Activated CD4-positive, alpha-beta T cell treated with anti-CD3 and anti-CD28 coated beads, Interleukin-10, Interleukin-2, amounts not matched to agents 100 ng/mL and 50 ng/mL, durations not matched to agents 16 hours and 8 hours (primary cell): Measurements from ENCODE around the gene DNM2.
"Not testable (repeated sequence)": the region's sequence is repeated elsewhere in the genome, so short reads cannot be mapped to it uniquely, and the experiment has no call there.

Experiments used
- DNase-seq: peaks from one replicate; pipeline ENCODE4 v3.0.0-alpha.2; 2020

The DNM2 gene

DNA sequence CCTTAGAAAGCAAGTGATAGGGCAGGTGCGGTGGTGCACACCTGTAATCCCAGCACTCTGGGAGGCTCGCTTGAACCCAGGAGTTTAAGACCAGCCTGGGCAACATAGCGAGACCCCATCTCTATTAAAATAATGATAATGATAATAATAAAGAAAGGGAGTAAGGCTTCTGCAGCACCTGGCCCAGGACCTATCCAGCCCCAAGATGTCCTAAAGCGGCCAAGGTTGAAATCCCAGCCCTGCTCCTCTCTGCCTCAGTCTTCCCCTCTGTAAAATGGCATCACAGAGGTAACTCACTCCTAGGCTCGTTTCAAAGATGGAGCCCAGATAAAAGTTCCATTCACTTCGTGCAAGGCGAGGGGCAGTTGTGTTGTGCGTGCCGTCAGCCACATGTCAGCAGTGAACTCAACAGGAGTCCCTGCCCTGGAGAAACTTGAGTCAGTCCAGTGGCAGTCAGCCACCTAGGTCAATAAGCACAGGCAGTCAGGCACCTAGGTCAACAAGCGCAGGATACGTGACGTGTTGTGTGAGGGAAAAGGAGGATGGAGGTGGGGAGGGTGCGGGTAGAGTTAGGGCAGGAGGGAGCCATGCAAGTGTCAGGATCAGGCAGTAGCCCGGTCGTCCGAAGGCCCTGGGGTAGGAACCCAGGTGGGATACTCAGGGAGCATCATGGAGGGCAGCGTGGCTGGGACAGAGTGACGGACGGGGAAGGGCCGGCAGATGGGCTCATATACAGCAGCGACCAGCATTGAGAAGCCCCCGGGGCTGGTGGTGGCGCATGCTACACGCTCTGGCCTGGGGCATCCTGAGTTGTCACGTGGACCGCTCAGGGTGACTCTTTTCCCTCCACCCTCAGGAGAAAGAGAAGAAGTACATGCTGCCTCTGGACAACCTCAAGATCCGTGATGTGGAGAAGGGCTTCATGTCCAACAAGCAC lies 101.5 kb downstream of the DNM2 start:
- DNase-seq: no peak

DNA sequence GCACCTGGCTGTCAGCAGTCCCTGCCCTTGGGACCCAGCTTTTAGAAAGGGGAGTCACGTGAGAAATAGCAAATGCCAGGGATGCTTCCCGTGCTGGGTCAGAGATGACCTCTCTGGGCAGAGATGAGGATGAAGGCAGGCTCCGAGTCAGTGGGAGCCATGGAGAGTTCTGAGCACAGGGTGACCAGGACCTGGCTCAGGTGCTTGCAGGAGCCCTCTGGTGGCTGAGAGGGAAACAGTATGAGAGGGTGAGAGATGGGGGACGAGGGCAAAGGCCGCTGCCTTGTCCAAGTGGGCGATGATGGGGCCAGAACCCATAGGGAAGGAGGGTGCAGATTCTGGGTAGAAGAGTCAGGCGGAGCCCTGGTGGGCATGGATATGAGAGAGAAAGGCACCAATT lies 102.3 kb downstream of the DNM2 start:
- DNase-seq: no peak

DNA sequence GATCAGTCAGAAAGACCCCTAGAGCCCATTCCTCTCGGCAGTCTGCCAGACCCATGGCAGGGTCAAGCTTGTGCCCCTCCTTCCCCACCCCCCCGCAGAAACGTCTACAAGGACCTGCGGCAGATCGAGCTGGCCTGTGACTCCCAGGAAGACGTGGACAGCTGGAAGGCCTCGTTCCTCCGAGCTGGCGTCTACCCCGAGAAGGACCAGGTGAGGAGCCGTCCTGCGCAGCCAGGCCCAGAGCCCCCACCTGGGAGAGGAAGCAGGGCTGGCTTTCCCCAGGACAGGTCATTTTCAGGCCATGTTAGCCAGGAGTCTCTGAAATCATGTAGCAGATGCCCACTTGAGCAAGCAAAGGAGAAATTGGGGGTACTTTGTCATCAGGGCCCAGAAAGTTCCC lies 105.8 kb downstream of the DNM2 start:
- no peak for DNase-seq

DNA sequence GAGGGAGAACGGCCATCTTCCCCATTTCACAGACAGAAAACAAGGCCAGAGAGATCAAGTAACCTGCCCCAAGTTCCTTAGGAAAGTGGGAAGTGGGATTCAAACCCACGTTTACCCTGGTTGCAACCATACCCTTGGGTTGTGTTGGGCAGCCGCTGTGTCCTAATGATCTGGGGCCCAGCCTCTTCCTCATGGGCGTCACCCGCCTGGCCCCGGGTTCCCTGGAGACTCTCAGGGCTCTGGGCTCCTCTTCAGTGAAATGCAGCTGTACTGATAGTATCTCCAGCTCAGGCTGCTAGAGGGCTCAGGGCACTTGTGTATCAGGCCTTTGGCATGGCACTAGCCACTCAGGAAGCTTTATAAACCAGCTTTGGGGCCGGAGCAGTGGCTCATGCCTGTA lies 108.4 kb downstream of the DNM2 start:
- no peak for DNase-seq

DNA sequence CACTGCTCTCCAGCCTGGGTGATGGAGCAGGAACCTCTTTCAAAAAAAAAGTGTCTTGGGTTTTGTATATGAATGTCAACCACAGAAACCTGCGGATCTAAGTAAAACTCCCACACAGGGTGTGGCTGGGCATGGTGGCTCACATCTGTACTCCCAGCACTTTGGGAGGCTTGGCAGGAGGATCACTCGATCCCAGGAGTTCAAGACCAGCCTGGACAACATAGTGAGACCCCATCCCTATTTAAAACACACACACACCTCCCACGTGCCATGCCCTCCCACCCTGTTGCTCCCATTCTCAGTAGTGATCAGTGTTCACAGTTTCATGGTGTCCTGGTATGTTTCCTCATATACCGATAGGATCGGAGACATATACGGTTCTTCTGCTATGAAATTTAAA lies 109.0 kb downstream of the DNM2 start:
- DNase-seq: no peak

DNA sequence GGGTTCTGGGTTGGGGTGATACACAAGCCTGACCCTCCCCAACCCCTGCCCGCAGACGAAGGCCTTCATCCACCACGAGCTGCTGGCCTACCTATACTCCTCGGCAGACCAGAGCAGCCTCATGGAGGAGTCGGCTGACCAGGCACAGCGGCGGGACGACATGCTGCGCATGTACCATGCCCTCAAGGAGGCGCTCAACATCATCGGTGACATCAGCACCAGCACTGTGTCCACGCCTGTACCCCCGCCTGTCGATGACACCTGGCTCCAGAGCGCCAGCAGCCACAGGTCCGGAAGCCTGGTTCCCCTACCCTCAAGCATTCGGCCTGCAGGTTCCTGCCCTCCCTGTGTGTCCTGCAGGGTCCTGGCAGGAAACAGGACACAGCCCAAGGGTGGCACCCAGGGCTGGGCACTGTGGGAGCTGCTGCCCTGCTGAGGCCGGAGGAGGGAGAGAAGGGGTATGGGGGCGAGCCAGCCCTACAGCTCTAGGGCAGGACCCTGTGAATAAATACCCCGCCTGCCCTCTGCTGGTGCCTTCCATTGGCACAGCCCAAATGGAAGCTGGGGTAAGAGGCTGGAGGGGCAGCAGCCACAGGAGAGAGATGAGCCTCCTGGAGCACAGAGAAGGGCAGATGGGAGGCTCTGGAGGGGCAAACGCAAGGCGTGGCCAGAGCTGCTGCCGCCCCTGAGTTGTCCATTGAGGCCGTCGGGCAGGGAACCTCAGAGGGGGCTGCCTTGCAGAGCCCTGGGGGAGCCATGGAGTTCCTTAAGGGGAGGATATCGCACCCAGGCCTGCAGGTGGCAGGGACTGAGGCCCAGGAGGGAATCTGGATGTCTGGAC lies 111.3 kb downstream of the DNM2 start:
- no peak for DNase-seq

DNA sequence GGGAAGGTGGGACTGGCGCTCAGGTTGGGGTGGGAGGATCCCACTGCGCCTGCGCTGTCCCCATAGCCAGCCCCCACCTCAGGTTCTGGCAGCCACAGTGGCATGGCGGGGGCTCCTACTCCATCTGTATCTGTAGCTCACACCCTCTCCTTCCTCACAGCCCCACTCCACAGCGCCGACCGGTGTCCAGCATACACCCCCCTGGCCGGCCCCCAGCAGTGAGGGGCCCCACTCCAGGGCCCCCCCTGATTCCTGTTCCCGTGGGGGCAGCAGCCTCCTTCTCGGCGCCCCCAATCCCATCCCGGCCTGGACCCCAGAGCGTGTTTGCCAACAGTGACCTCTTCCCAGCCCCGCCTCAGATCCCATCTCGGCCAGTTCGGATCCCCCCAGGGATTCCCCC lies 112.1 kb downstream of the DNM2 start:
- no peak for DNase-seq

DNA sequence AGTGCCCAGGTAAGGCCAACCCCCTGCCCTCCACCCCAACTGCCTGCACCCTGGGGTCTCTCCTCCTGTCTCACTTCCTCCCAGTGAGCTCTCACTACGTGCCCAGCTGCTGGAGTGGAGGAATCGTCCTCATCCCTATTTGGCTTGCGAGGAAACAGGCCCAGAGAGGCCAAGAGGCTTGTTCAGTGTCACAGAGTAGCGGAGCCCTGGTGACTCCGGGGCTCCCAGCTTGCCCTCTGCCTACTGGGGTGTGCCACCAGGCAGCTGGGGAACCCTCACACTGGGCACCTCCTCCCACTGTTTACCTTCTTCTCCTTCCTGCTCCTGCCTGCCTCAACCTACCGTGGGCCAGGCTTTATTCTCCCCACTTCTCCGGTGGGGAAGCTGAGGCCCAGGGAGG lies 112.5 kb downstream of the DNM2 start:
- DNase-seq: no peak

DNA sequence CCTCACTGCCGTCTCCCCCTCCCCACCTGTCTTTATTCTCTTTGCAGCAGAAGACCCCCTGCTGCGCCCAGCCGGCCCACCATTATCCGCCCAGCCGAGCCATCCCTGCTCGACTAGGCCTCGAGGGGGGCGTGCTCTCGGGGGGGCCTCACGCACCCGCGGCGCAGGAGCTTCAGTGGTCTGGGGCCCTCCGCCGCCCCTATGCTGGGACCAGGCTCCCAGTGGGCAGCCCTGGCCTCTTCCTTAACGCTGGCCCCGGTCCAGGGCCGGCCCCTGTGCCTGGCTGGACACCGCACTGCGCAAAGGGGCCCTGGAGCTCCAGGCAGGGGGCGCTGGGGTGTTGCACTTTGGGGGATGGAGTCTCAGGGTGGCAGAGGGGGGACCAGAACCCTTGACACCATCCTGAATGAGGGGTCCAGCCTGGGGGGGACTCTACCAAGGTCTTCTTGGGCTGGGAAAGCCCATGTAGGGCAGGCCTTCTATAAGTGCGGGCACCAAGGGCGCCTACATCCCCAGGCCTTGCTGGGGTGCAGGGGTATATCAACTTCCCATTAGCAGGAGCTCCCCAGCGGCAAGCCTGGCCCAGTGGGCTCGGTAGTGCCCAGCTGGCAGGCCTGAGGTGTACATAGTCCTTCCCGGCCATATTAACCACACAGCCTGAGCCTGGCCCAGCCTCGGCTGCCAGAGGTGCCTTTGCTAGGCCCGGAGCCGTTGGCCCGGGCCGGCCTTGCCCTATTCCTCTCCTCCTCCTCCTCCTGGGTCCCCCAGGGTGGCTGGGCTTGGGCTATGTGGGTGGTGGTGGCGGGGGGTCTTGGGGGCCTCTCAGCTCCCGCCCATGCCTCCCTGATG lies 113.3 kb downstream of the DNM2 start:
- no peak for DNase-seq

DNA sequence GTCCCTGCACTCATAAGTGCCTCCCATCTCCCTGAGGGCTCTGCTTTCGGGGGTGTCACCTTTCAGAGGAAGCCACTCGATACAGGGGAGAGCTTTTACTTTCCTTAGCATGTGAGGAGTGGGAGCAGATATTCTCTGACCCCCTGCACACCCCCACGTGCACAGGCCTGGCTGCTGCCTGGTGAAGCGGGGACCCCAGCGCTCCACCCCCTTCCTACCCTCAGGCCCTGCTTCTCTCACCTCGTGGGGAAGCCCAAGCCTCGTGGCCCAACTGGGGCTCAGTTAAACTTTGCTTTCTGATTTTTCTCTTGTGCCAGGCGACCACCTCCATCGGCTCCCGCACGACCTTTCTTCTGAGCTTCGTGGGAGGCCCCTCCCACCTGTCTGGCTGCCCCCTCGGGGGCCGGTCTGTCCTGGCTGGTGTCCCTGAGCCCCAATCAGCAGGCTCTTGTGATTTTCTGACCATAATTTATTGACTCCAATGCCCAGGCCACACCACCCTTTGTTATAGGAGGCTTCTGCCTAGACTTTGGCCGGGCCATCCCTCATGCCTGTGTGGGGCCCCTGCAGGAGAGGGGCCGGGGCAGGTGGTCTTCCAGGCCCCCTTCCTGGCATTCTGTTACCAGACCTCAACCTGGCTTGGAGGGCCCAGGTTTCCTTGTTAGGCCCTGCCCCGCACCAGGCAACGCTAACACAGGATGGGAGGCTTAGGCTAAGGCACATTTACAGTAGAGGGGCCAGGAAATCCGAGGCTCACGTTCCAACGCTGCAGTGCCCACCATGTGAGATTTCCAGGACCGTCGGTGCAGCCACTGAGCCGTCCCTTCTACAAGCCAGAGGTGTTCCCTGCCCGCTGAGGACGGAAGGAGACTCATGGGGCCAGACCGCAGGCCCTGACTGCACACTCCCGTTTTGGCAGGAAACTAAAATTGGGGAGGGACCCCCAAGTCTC lies 114.4 kb downstream of the DNM2 start:
- DNase-seq: no peak

DNA sequence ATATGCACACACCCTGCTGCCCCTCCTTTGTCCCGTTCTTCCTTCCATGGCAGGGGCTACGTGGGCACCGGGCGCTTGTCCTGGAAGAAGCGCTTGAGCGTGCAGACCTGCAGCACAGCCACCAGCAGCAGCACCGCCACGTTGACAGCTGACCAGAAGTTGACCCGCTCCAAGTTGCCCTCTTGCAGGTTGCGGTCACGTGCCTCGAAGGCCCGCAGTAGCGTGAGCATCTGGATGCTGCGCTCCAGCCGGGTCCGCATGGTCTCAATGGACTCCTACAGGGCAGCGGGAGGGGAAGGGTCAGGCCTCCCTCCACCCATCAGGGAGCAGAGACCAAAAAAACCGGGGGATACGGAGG lies 115.0 kb downstream of the DNM2 start:
- DNase-seq: no peak

DNA sequence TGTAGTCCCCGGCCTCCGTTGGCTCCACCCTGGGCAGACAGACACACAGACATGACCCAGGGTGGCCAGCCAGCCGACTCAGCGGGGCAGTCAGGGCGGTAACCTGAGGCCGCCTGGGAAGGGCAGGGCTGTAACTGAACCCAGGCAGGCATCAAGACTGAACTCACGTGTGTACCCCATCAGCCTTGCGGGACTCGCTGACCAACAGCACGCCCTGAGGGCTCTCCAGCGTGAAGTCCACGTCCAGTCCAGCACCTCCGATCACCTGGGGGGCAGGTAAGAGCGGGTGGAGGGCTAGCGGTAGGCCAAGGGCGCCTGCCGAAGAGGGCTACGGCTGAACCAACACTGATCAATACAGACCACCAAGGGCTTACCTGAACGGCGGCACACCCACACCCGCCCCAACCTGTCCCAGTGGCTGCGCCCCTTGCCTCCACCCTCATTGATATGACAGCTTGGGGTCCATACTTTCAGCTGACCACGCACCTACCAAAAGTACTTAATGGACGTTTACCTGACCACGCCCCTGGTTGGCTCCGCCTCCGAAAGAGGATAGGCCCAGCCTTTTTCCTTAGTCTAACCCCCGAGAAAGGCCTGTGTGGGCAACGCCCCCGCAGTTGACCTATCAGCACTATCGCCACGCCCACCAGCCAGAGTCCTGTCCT lies 117.3 kb downstream of the DNM2 start:
- DNase-seq: no peak

DNA sequence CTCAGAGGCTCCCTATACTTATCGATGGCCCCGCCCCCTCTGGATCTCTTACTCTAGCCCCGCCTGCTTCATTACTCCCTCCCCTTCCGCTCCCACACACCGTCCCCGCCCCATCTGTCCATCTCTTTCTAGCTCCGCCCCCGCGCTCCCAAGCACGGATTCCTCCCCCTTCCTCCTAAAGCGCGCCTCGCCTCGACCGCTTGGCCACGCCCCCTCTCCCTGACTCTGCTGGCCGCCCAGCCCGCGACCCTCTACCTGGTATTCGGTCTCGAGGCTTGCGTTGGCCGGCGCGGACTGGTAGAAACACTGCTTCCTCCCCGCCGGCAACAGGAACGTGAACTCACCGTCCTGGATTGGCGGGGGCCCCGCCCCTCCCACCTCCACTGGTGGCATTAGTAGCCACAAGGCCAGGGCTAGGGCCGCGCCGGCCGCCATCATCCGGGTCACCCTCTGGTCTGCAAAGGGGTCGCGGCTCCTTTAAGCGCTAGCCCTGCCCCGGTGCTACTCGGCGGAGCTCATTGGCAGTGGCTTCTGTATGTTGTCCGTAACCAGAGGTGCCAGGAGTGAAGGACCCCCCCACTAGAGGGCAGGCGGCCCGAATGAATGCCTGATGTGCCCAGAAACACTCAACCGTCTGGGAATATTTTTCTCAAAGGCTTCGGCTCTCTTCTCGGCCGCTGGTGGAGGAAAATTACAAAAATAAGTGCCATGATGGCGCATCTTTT lies 118.0 kb downstream of the DNM2 start, which contains the start of gene TMED1:
TMED1 (minus strand) TSS at position 459 of the 725 bp plus-strand sequence; CDS start at position 438, 21 bp downstream.
- DNase-seq: peak; percentile 98

DNA sequence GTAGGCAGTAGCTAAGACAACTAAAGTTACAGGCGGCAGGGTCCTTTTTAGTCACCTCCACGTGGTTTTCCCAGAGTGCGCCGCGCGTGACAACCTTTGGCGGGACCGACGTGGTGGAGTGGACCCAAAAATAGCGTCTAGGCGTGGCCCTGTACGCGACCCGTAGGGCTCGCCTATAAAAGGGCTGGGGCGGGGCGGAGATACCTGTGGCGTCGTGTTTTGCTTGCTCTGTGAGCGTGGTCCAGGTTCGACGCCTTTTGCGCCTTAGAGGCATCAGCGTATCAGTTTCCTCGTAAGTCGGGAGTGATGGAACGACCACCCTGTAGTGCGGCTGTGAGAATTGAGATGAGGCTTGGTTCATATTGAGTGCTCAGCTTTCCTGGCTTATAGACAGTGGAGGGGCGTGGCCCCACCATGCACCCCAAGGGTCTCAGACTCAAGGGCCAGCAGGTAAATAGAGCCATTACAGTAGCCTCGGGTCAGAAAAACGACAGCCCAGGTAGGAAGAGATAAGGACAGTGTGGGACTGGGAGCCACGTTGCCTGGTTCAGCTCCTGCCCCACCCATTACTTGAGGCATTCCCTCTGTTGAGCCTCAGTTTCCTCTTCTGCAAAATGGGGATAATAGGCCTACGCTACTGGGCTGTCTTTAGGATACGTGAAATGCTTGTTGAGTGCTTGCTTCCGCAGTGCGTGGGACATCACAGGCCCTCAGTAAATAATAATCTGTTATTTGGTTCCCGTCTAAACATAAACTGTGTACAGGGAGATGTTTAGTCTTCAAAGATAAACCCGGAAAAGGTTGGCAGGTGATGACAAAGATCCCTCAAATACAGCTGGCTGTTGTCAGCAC lies 118.8 kb downstream of the DNM2 start:
- DNase-seq: peak; percentile 89

DNA sequence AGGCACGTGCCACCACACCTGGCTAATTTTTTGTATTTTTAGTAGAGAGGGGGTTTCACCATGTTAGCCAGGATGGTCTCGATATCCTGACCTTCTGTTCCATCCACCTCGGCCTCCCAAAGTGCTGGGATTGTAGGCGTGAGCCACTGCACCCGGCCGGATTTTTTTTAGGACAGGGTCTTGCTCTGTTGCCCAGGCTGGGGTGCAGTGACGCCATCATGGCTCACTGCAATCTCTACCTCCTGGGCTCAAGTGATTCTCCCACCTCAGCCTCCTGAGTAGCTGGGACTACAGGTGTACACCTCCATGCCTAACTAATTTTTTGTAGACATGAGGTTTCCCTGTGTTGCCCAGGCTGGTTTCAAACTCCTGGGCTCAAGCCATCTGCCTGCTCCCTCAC lies 119.8 kb downstream of the DNM2 start:
- DNase-seq: not testable (repeated sequence)

DNA sequence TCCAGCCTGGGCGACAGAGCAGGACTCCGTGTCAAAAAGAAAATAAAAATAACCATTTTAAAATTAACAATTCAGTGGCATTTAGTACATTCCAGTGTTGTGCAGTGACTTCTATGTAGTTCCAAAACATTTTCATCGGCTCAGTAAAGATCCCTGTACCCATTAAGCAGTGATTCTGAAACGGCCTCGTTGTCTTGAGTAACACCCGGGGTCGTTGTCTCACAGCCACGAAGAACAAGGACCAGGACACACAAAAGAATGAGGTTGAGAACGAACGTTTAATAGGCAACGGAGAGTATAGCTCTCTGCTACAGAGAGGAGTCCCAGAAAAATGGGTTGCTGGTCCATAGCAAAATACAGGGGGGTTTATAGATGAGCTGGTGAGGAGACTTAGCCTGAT lies 120.5 kb downstream of the DNM2 start:
- no peak for DNase-seq

DNA sequence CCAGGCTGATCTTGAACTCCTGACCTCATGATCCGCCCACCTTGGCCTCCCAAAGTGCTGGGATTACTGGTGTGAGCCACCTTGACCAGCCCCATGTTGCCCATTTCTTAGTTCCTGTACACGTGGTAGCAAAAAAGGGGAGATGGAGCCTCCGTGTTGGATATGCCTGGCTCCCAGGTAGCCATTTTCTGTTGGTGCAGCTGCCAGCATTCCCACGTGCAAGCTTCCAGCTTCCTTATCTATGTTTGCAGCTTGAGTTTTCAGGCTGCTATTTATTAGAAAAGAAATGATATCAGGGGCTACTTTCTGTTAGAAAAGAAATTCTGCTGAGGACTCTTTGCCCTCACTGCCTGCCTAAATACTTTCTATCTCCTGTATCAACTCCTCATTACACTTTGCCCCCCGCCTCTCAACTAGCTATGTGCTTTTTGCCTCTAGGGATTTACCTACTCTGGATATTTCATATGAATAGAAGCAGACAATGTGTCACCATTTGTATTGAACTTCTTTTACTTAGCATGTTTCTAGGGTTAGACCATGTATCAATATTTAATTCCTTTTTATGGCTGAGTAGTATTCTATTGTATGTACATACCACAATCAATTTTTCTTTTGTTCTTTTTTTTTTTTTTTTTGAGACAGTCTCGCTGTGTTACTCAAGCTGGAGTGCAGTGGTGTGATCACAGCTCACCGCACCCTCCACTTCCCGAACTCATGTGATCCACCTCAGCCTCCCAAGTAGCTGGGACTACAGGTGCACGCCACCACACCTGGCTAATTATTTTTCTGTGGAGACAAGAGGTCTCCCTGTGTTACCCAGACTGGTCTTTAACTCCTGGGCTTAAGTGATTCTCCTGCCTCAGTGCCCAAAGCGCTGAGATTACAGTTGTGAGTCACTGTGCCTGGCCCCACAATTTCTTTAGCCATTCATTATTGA lies 121.5 kb downstream of the DNM2 start:
- DNase-seq: no peak

DNA sequence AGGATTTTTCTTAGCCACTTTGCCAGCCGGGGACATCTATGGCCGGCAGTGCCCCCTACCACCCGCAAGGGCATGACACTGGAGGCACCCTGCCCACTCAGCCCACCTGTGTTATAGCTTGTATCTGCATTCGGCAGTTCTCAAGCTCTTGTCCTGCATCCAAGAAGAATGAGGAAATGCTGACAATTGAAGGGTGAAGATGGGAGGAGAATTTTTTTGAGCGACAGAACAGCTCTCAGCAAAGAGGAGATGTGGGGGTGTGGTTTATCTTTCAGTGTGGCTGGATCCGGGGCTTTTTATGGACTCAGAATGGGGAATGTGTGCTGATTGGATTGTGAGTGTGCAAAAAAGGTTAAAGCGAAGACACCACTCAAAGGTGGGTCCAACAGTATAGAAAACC lies 124.9 kb downstream of the DNM2 start:
- no peak for DNase-seq
